ENCODE results near the gene FGF22. TPM values are rescaled to one million over a fixed set of nuclear protein-coding genes. Genes with fewer than 3 reads are reported as not detected.

The FGF22 gene
- total RNA-seq, 1 experiment from 2014 or later = 1.3 TPM

GRCh38 chr19:633786-634639 is 5.7 kb upstream of the FGF22 start:
- POLR2A ChIA-PET (ENCODE audit: unreplicated experiment) = no interaction called here
- ATAC-seq (peak; percentile 5; the same call in 1 of the 2 replicates), DNase-seq (no peak)
- no peaks in the 10 kb centered on the region for H3K27me3 ChIP-seq (ENCODE audit: low read length)
- CTCF ChIA-PET = no interaction called here
- peaks cover 37% of the 10 kb centered on the region for H3K79me2 ChIP-seq (ENCODE audit: low read length)
- peak overlapping the region; percentile 90 for H3K4me2 ChIP-seq (ENCODE audit: low read length)
- H2AFZ ChIP-seq (ENCODE audit: low read length) = peak overlapping the region; percentile 92
- TF ChIP-seq EZH2 (IDR thresholded peaks at IDR 0.05; ENCODE audit: low read length, unreplicated experiment) (no peak), EZH2phosphoT487 (IDR thresholded peaks at IDR 0.05; ENCODE audit: borderline replicate concordance, low read length) (no peak)
- TF ChIP-seq, protein P1, sequence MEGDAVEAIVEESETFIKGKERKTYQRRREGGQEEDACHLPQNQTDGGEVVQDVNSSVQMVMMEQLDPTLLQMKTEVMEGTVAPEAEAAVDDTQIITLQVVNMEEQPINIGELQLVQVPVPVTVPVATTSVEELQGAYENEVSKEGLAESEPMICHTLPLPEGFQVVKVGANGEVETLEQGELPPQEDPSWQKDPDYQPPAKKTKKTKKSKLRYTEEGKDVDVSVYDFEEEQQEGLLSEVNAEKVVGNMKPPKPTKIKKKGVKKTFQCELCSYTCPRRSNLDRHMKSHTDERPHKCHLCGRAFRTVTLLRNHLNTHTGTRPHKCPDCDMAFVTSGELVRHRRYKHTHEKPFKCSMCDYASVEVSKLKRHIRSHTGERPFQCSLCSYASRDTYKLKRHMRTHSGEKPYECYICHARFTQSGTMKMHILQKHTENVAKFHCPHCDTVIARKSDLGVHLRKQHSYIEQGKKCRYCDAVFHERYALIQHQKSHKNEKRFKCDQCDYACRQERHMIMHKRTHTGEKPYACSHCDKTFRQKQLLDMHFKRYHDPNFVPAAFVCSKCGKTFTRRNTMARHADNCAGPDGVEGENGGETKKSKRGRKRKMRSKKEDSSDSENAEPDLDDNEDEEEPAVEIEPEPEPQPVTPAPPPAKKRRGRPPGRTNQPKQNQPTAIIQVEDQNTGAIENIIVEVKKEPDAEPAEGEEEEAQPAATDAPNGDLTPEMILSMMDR (conservative IDR thresholded peaks at IDR 0.05; ENCODE audit: low read depth, low read length) = no peak
- peak overlapping the region; percentile 89 for H3K4me3 ChIP-seq (ENCODE audit: low read length)
- H4K20me1 ChIP-seq (ENCODE audit: low read length) = no peaks in the 10 kb centered on the region
- H3K9me2 ChIP-seq (replicated peaks; ENCODE audit: low read length) = no peaks in the 10 kb centered on the region
- no peak overlapping the region for H3K27ac ChIP-seq (ENCODE audit: low read length)
- peaks cover 5% of the 10 kb centered on the region; the same call in 1 of the 2 replicates for H3K4me1 ChIP-seq (ENCODE audit: insufficient read depth, low read length)
- BruUV-seq (replicated peaks) = TSS peak; percentile 67
- no peaks in the 10 kb centered on the region for H3K9me3 ChIP-seq (ENCODE audit: low read length)
- peak overlapping the region; percentile 76 for H3K9ac ChIP-seq (ENCODE audit: low read length)
- no peaks in the 10 kb centered on the region for H3F3A ChIP-seq (ENCODE audit: low read length, unreplicated experiment)
- intact Hi-C loops (cut with micrococcal nuclease) = loop anchor here (10.0 kb wide), 1 partner anchor 59 kb away; the partner anchor contains the start of gene BSG
- H3K36me3 ChIP-seq (ENCODE audit: low read depth, low read length) = no peaks in the 10 kb centered on the region

- no peak for ATAC-seq
- Histone ChIP-seq H4K20me1 (ENCODE audit: low read length) (no peaks in the 10 kb centered on the region), H3F3A (ENCODE audit: low read length, unreplicated experiment) (no peaks in the 10 kb centered on the region), H3K36me3 (ENCODE audit: low read depth, low read length) (no peaks in the 10 kb centered on the region), H3K4me2 (ENCODE audit: low read length) (peak overlapping the region; percentile 90; the same call in 1 of the 2 replicates), H3K4me3 (ENCODE audit: low read length) (no peak overlapping the region), H3K79me2 (ENCODE audit: low read length) (peaks cover 30% of the 10 kb centered on the region), H3K9me2 (replicated peaks; ENCODE audit: low read length) (no peaks in the 10 kb centered on the region), H3K27me3 (ENCODE audit: low read length) (no peaks in the 10 kb centered on the region), H2AFZ (ENCODE audit: low read length) (no peak overlapping the region), H3K9ac (ENCODE audit: low read length) (no peak overlapping the region), H3K4me1 (ENCODE audit: insufficient read depth, low read length) (peaks cover 5% of the 10 kb centered on the region; the same call in 1 of the 2 replicates), H3K27ac (ENCODE audit: low read length) (no peak overlapping the region), H3K9me3 (ENCODE audit: low read length) (no peaks in the 10 kb centered on the region)
- no peak for DNase-seq
- ChIA-PET CTCF (no interaction called here), POLR2A (ENCODE audit: unreplicated experiment) (no interaction called here)
- TF ChIP-seq, protein P1 (conservative IDR thresholded peaks at IDR 0.05; ENCODE audit: low read depth, low read length) = no peak
- TF ChIP-seq EZH2 (IDR thresholded peaks at IDR 0.05; ENCODE audit: low read length, unreplicated experiment) = no peak
- TF ChIP-seq EZH2phosphoT487 (IDR thresholded peaks at IDR 0.05; ENCODE audit: borderline replicate concordance, low read length) = no peak
- intact Hi-C loops (cut with micrococcal nuclease) = loop anchor here (10.0 kb wide), 1 partner anchor 60 kb away; the partner anchor contains the start of gene BSG
- no TSS peak for BruUV-seq (replicated peaks)
These were observed 4.6 kb upstream of the FGF22 start for GRCh38 chr19:634975-635652.
